ENCODE data around the gene SNX5.

Gene SNX5
- 88.4 to 184 (median 89.0) reads per million in 3 experiments for total RNA-seq

- peak; percentile 99 for DNase-seq
Observed at GRCh38 chr20:17968366-17969277, at the start of gene SNX5, which contains the start of gene MGME1. Gene SNX5, minus strand, starts transcription at chr20:17968794. Its CDS starts 369 bp downstream, at chr20:17968425. Gene MGME1, plus strand, starts transcription at chr20:17969018. Its CDS starts 842 bp downstream, at chr20:17969860.

GRCh38 chr20:18018100-18018499 lies 49.5 kb upstream of the SNX5 start:
- no peak for DNase-seq

GRCh38 chr20:18016772-18017171 lies 48.2 kb upstream of the SNX5 start:
- no peak for DNase-seq

GRCh38 chr20:18014411-18014810 lies 45.8 kb upstream of the SNX5 start:
- DNase-seq = no peak

GRCh38 chr20:18012901-18013300 lies 44.3 kb upstream of the SNX5 start:
- no peak for DNase-seq

- no peak for DNase-seq
Observed at GRCh38 chr20:18011951-18012645, 43.5 kb upstream of the SNX5 start.

GRCh38 chr20:18011482-18011881 lies 42.9 kb upstream of the SNX5 start:
- no peak for DNase-seq

GRCh38 chr20:18009116-18009515 lies 40.5 kb upstream of the SNX5 start:
- no peak for DNase-seq

GRCh38 chr20:18007534-18008292 lies 39.1 kb upstream of the SNX5 start:
- DNase-seq = no peak

- no peak for DNase-seq
Observed at GRCh38 chr20:18006684-18007083, 38.1 kb upstream of the SNX5 start.

- no peak for DNase-seq
Observed at GRCh38 chr20:18005990-18006364, 37.4 kb upstream of the SNX5 start.

GRCh38 chr20:18005170-18005989 lies 36.8 kb upstream of the SNX5 start:
- no peak for DNase-seq

- DNase-seq = no peak
Observed at GRCh38 chr20:18004384-18005031, 35.9 kb upstream of the SNX5 start.

GRCh38 chr20:18003897-18004296 lies 35.3 kb upstream of the SNX5 start:
- DNase-seq = no peak

- DNase-seq = no peak
Observed at GRCh38 chr20:18001131-18001921, 32.7 kb upstream of the SNX5 start.

GRCh38 chr20:17999566-17999965 lies 31.0 kb upstream of the SNX5 start:
- no peak for DNase-seq

- no peak for DNase-seq
Observed at GRCh38 chr20:17998446-17998845, 29.9 kb upstream of the SNX5 start.

GRCh38 chr20:17995967-17996819 lies 27.6 kb upstream of the SNX5 start:
- peak; percentile 57 for DNase-seq

GRCh38 chr20:17993546-17993945 lies 25.0 kb upstream of the SNX5 start:
- no peak for DNase-seq

Measured in central memory CD4-positive, alpha-beta T cell (primary cell).